Limb (tissue), 2 donors: ENCODE results near the gene PLEKHN1.
A peak's percentile ranks its signal among the peaks of the same experiment; 100 is the strongest.

Source experiments
- DNase-seq, 2 donors: peaks; one replicate each; pipeline ENCODE4 v3.0.0-alpha.2; 2016; ENCODE audit errors: extremely low spot score in 2 of 2

Gene PLEKHN1

GRCh38 chr1:960363-961131 lies 5.7 kb upstream of the PLEKHN1 start, which contains the start of gene KLHL17:
KLHL17 (plus strand) TSS chr1:960584; CDS start chr1:960694, 110 bp downstream.
- DNase-seq, result peak in 1 of 2 donors; percentile 86

GRCh38 chr1:961132-961669 lies 5.1 kb upstream of the PLEKHN1 start:
- no peak for DNase-seq

GRCh38 chr1:962381-963300 lies 3.6 kb upstream of the PLEKHN1 start:
- no peak for DNase-seq

GRCh38 chr1:963301-963651 lies 3.0 kb upstream of the PLEKHN1 start:
- no peak for DNase-seq

GRCh38 chr1:963746-964525 lies 2.3 kb upstream of the PLEKHN1 start:
- DNase-seq, result no peak

GRCh38 chr1:964691-965525 lies 1.4 kb upstream of the PLEKHN1 start:
- no peak for DNase-seq

GRCh38 chr1:965526-966134 lies 652 bp upstream of the PLEKHN1 start:
- no peak for DNase-seq

GRCh38 chr1:966704-967300 lies 520 bp downstream of the PLEKHN1 start:
- no peak for DNase-seq

- no peak for DNase-seq
Measured at GRCh38 chr1:967466-968343, 1.4 kb downstream of the PLEKHN1 start.

- DNase-seq, result no peak
Measured at GRCh38 chr1:969260-969855, 3.1 kb downstream of the PLEKHN1 start.

- DNase-seq, result no peak
Measured at GRCh38 chr1:970242-970972, 4.1 kb downstream of the PLEKHN1 start.

GRCh38 chr1:970973-971730 lies 4.9 kb downstream of the PLEKHN1 start:
- DNase-seq, result no peak

- no peak for DNase-seq
Measured at GRCh38 chr1:971751-972506, 5.6 kb downstream of the PLEKHN1 start.

GRCh38 chr1:972726-973458 lies 6.6 kb downstream of the PLEKHN1 start:
- no peak for DNase-seq
